ENCODE measurements around the gene RSL24D1.
"Not testable (repeated sequence)": the region's sequence is repeated elsewhere in the genome, so short reads cannot be mapped to it uniquely, and the experiment has no call there.

The RSL24D1 gene

GRCh38 chr15:55204464-55204863 is 7.7 kb upstream of the RSL24D1 start:
- no peak for DNase-seq

- no peak for DNase-seq
Measured at GRCh38 chr15:55202206-55202605, 5.5 kb upstream of the RSL24D1 start.

GRCh38 chr15:55198706-55199105 is 2.0 kb upstream of the RSL24D1 start:
- no peak for DNase-seq

GRCh38 chr15:55197719-55198118 is 978 bp upstream of the RSL24D1 start:
- no peak for DNase-seq

GRCh38 chr15:55197362-55197705 is 593 bp upstream of the RSL24D1 start:
- no peak for DNase-seq

GRCh38 chr15:55195996-55196395 is 745 bp downstream of the RSL24D1 start:
- no peak for DNase-seq

GRCh38 chr15:55194256-55194655 is 2.5 kb downstream of the RSL24D1 start:
- DNase-seq, result no peak

GRCh38 chr15:55186331-55186730 is 10.4 kb downstream of the RSL24D1 start:
- no peak for DNase-seq

- no peak for DNase-seq
Measured at GRCh38 chr15:55183679-55184078, 13.1 kb downstream of the RSL24D1 start.

- DNase-seq, result no peak
Measured at GRCh38 chr15:55179141-55179540, 17.6 kb downstream of the RSL24D1 start.

GRCh38 chr15:55170361-55170760 is 26.4 kb downstream of the RSL24D1 start:
- DNase-seq, result no peak

- DNase-seq, result no peak
Measured at GRCh38 chr15:55168350-55168974, 28.3 kb downstream of the RSL24D1 start.

- DNase-seq, result no peak
Measured at GRCh38 chr15:55164284-55164683, 32.5 kb downstream of the RSL24D1 start.

- DNase-seq, result no peak
Measured at GRCh38 chr15:55151631-55152030, 45.1 kb downstream of the RSL24D1 start.

GRCh38 chr15:55143132-55143531 is 53.6 kb downstream of the RSL24D1 start:
- DNase-seq, result not testable (repeated sequence)

GRCh38 chr15:55133972-55134371 is 62.8 kb downstream of the RSL24D1 start:
- no peak for DNase-seq

- no peak for DNase-seq
Measured at GRCh38 chr15:55132672-55133071, 64.1 kb downstream of the RSL24D1 start.

Data from activated gamma-delta T cell (primary cell).